ENCODE results near the gene SRP68.
"Not testable (repeated sequence)": the region's sequence is repeated elsewhere in the genome, so short reads cannot be mapped to it uniquely, and the experiment has no call there.

Gene SRP68

DNA sequence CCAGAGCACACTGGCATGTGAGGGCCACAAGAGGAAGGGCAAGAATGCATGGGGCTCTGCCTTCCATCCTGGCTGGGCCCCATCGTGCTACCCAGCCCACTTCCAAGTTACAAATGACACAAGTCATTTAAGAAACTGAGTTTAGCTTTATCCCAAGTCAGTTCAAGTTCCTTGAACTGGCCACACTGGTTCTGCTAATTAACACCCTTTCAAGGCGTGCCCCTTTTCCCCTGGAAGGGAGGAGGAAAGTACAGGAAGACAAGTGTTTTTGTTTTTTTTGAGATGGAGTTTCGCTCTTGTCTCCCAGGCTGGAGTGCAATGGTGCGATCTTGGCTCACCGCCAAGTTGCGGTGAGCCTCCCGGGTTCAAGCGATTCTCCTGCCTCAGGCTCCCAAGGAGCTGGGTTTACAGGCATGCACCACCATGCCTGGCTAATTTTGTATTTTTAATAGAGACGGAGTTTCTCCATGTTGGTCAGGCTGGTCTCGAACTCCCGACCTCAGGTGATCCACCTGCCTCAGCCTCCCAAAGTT lies 27.8 kb downstream of the SRP68 start:
- not testable (repeated sequence) for DNase-seq

DNA sequence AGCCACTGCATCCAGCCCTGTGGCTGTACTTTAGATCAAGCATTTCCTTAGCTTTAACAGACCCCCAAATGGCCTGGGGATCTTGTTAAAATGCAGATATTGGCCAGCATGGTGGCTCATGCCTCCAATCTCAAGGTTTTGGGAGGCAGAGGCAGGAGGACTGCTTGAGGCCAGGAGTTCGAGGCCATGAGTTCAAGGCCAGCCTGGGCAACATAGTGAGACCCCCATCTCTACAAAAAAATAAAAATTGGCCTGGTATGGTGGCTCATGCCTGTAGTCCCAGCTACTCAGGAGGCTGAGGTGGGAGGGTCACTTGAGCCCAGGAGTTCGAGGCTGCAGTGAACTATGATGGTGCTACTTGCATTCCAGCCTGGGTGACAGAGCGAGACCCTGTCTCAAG lies 29.4 kb downstream of the SRP68 start:
- not testable (repeated sequence) for DNase-seq

DNA sequence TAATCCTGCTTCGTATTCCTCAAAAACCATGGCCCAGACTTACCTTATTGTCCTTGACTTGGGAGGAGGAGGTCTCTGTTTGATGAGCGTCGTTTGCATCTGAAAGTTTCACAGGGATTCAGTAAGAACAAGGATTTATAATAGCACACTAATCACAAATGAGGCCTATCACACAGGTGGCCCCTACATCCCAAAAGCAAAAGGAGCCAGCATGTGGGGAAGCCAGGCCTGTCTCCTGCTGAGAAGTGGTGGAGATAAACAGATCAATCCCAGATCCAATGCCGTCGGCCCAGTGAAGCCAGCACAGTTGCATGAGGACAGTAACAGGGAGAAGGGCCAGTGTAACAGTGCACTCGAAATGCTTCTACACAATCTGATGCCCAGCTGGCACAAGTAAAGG lies 31.9 kb downstream of the SRP68 start:
- no peak for DNase-seq

DNA sequence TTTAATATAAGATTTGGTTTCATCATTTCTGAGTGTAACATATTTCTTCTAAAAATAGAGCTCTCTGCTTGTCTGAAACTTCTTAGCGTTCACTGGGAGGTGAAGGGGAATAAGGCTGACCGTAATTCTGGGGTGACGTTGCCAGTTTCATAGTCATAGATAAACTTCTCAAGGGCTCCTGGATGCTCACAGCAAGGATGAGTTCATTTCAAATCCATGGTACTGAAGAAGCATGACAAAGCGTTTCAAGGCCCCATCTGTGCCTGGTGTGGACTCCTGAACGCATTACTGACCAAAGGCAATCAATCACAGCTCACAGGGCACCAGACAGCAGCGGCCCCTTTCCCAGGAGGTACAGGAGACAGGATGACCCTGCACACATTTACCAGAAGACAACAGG lies 33.2 kb downstream of the SRP68 start:
- DNase-seq: no peak

DNA sequence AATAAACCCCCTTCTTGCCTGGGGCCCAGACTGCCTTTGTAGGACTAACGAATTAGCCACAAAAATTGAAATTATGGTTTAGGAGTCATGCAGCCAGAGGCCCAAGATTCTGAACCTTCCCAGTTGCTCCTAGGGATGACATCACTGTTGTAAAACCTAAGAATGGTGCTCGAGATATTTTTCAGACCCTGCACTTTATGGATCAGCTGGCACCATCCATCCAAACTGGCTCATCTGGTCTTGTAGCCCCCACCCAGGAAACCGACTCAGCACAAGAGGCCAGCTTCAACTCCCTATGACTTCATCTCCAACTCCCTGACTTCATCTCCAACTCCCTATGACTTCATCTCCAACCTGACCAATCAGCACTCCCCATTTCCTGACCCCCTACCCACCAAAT lies 34.3 kb downstream of the SRP68 start:
- no peak for DNase-seq

DNA sequence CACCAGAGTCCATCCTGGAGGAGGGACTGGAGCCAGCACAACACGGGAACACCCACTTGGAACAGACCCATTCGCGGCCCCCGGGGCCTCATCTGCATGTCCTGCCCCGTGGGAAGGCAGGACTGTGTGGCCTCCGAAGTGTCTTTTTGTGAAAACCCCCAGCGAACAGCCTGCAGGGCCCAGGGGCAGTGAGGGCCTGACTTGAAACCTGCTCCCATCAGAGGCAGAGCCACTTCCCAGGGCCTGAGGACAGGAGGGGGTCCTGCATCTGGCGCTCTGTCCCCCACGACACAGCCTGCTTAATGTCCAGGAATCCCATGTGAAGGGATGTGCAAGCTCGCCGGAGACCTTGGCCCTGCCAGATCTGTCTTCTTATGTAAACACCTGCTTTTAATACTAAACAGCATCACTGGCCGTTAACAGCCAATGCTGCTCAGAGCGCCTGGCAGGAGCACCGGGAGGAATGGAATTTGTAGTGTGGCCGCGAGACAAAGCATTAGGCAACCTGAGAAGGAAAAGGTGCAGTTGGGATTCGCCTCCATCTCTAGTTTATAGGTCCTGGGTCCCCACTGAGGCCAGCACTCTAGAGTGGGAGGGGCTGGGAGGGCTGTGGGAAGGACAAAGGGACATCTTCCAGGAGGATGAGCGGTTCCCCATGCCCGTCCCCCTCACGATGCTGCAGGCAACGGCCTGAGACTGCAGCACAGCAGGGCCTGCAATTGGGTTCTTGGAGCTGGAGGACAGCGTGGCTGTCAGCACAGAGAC lies 35.6 kb downstream of the SRP68 start:
- no peak for DNase-seq

DNA sequence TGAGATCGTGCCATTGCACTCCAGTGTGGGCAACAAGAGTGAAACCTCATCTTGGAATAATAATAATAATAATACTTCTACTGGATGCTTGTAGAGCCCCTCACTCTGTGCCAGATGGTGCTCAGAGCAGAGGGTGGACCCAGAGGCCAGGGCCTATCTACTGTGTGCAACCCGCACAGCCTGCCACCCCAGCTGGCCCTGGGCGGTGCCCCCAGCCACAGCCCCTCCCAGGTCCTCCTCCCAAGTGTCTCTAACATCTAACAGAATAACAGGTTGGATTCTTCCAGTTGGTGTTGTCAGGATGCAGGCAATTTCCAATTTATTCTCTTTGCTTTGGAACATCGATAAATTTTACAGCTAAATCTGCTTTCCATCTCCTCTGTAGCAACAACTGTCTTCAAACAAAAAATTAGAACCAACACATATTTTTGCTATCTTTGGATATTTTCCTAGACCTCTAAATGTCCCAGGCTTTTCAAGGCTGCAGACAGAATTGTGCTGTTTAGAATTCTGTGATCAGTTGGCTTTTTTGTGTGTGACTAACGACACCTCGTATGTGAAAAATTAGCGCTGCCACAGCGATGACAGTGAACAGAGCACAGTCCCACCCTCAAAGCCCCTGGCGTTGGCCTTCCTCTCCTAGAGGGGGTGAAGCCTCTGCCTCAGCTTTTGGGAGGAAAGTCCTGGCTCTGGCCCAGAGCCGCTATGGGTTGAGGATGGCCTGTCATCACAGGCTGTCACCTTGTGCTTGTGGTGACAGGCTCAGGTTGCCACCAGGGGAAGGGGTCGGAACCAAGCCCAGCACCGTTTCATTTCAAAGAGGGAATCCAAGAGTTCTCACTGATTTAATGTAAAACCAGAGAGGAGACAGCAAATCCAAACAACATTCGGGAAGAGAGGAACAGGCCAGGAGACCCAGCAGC lies 37.6 kb downstream of the SRP68 start:
- no peak for DNase-seq

DNA sequence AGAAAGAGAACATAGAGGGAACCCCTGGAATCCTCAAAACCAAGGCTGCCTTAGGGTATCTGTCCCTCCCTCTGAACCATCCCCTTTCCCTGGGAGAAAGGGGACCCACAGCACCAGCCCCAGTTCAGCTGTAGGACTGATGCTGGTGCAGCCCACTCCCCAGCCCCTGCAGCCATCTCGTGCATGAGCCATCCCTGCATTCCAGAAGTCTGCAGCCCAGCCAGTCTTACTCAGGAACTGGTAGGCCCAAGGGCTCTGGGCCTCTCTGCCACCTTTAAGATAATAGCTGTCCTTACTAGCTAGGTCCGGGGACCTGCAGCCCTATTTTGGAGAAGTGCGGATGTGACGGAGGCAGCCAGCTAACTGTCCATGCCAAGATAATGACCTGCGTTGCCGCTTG lies 39.2 kb downstream of the SRP68 start:
- no peak for DNase-seq

DNA sequence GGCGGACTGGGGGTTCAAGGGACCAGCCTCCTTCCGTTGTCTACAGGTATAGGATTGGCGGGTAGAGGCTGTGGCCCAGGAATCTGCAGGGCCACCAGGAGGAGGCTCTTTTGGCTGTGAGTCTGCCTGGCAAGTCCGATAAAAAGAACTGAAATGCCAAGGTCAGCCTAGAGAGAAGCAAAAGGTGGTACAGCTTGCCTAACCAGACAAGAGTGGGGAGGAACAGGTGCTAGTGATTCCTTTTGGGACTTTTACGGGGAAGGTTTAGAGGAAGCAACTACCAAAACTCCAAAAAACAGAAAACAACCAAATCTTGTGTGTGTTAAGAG lies 39.6 kb downstream of the SRP68 start:
- no peak for DNase-seq

DNA sequence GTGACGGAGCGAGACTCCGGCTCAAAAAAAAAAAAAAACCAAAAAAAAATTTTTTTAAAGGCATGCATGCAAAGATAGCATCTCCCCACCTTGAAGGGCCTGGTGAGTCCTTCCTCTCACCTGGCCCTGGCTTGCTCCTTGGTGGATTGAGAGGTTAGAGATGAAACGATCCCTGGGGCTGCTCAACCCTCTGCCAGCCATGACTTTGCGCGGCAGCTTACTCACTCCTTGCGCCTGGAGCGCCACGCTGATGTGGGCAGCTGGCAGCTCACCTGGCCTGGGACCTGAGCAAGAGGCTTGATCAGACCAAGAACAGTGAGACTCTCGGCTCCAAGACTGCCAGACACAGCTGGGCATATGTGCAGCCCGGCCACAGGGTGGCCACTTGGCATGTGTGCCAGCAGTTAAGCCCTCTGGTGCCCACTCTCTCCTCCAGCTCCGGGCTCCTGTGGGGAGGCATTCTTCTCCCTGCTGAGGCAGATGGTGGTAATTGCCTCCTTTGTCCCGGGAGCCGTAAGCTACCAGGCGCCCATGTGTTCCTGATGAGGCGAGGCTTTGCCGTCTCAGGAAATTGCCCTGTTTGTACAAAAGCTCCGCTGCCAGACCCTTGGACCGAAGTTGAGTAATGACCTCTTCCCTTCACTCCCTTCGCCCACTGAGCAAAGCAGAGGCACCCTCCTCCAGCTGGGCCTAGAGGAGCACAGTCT lies 40.1 kb downstream of the SRP68 start:
- no peak for DNase-seq

DNA sequence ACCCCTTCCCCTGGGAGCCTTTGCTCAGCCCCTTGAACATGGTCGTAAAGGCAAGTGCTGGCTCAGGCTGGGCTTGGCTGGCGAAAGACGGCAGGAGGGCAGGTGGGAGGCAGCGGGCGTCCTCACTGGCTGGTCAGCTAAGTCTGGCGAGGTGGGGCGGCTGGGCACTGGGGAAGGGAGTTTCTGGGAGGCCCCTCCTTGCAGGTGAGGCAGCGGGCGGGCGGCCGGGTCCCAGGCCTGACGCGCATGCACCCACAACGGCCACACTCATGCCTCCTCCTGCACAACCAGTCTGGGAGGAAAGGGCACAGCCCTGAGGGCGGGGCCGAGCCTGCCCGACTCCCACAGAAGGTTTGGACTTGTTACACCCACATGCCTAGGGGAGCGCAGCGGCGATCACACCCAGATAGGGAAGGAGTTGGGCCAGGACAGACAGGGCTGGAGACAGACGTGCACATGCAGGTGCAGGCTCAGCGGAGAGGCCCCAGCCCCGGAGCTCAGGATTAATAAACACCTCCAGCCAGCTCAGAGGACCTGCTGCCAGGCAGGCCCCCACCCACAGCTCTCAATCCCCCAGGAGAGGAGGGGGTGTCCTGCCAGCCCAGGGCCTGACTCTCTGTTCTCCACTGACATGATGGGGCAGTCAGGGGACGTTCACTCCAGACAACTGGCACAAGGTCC lies 45.0 kb downstream of the SRP68 start, which contains the start of gene EVPL:
TSS of gene EVPL (minus strand) at position 148 of the 681 bp plus-strand sequence. CDS start at position 40, 108 bp downstream.
- DNase-seq: no peak

DNA sequence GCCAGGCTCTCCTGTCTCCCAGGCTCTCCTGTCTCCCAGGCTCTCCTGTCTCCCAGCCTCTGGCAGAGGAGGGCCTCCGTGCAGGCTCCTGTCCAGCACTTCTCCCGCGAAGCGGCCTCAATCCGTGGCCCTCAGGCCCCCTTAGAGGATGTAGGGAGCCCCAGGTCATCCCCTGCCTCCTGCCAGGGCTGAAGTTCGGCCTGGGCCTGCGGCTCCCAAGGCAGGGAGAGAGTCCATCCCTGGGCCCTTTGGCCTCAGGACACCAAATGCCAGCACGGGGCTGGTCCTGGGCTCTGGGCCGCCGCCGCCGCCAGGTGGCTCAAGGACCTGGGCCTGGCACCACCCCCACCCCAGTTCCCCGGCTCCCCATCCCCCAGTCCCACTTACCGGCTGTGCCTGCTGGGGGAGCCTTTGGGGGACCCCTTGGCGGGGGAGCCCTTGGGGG lies 45.6 kb downstream of the SRP68 start:
- no peak for DNase-seq

DNA sequence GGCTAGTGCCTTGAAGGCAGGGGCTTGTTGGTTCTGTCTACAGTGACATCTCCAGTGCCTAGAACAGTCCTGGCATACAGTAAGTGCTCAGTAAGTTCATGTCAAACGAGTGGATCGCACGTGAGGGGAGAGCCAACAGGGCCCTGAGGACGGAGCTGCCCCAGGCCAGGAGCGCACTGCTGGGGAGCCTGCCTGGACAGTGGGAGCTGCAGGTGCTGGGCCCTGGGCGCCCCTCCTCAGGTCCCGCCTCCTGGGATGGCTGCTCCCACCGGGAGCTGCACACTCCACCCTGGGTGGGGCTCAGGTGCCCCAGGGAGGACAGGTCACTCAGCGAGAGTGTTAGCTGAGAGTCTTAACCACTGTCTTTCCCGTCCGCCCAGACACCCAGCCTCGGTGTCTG lies 47.0 kb downstream of the SRP68 start:
- no peak for DNase-seq

DNA sequence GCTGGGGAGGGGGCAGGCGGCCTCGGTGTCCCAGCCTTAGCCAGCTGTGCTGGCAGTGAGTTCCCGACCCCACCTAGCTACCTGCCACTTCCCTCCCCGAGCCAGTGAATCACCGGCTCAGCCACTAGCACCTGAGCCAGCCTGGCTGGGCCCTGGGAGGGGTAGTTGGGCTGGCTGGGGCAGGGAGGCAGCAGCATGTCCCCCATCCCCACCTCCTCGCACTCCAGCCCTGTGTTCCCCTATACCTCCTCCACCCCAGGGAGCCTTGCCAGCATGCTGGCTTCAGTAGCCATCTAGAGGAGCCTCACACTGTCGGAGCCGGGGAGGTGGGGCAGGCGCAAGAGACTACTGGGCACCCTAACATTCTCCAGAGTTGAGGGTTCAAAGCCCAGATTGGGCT lies 48.0 kb downstream of the SRP68 start:
- no peak for DNase-seq

DNA sequence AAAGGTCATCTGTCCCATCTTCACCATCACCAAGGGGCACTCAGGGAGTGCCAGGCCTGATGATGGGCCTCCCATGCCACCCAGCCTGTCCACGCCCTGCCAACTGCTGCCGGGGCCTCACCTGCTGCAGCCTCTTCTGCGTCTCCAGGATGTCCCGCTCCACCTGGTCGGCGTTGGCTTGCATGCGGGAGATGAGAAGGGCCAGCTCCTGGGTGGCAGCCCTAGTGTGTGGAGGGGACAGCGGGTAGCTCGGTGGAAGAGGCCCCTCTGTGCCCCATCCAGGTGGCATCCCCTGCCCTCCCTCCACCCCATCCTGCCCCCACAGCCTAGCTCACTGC lies 48.4 kb downstream of the SRP68 start:
- DNase-seq: no peak

DNA sequence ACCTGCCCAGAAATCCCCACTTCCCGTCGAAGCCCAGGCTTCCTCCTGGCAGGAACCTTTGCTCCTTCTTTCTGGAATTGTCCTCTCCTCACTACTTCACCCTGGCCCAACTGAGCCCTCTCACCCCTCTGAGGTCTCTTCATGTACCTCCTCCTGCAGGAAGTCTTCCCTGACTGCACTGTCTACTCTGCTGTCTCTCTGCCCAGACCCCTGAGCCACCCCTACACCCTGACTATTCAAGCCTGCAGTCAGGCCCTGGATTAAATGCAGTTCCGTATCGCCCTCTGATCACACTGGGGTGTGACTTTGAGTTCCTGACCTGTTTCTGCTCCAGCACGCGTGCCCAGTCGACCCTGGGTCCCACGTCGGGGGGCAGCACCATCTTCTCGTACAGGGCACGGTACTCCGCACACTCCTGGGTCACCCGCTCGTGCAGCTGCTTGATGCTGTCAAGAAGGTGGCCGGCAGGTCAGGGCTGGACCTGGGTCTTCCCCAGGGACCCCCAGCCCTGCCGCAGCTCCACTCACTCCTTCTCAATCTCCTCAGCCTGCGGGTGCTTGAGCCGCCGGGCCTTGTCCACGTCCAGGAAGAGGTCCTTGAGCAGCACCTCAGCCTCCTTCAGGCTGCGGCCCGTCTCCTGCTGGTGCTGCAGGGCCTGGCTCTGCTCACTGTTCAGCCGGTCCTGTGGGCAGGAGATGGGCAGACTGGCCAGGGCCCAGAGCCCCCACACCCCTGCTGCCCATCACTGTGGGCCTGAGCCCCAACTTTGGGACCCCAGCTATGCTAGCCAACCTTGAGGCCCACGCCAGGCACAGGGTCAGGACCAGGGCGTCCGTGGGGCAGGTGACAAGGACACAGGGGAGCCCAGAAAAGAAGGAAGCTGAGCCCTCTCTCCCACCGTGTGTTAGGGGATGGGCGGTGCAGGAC lies 49.1 kb downstream of the SRP68 start:
- DNase-seq: no peak

DNA sequence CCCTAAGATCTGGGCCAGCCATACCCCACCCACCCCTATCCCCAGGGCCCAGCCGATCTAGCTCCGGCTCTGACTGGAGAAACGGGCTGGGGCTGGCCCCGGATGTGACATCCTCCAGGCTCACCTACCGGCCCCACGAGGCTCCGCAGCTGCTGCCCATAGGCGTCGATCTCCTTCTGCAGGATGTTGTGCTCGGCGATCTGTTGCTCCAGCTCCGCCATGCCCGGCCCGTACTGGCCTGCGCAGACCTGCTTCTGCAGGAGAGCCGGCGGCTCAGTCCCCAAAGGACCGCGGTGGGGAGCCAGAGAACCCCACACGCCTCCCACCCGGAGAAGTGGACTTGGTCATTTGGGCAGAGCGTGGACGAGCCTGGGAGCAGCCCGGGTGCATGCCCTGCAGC lies 50.0 kb downstream of the SRP68 start:
- no peak for DNase-seq

DNA sequence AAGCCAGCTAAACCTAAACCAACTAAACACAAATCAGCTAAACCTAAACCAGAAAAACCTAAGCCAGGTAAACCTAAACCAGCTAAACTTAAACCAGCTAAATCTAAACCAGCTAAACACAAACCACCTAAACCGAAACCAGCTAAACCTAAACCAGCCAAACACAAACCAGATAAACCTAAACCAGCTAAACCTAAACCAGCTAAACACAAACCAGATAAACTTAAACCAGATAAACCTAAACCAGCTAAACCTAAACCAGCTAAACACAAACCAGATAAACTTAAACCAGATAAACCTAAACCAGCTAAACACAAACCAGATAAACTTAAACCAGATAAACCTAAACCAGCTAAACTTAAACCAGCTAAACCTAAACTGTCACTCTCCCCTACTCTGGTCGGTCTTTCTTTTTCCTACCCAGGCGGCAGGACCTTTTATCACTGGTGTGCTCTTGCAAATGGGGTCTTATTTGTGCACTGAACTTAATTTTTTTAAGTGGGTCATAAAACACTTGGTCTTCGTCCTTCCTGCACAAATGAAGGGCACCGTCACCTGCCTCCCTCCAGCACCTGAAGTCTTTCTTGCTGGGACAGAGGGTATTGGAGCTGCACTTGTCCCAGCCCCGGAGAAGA lies 52.4 kb downstream of the SRP68 start:
- DNase-seq: no peak

DNA sequence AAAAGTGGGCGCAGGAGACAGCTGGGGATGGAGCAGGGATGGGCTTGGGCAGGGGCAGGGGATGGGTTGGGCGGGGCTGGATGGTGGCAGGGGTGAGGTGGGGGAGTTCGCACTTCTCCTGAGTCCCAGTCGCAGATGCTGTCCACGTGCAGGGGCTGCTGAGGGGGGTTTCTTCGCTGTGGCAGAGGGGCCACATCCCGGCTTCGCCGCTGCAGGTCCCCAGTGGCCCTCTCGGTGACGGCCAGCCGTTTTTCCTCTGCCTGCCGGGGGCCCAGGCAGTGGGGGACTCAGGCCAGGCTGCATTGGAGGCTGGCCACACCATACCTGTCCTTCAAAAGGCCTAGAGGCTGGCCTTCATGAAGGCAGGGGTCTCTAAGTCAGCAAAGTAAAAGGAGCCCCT lies 53.5 kb downstream of the SRP68 start:
- DNase-seq: no peak

DNA sequence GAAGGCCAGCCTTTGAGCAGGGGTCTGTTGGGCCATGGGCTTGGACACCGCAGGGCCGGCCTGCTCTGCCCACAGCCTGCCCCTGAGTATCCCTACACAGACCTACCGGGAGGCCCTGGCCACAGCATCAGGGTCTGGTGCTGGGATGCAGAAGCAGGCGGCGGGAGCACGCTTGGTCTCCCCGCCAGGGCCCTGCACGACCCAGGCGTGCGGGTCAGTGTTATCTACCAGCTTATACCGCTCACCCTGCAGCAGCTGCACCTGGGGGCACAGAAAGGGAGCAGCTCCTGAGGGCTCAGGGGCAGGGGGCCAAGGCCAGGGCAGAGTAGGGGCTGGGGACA lies 54.0 kb downstream of the SRP68 start:
- no peak for DNase-seq
